GM10248 (cell line): Measurements from ENCODE around the gene KIF4A.
A peak's percentile ranks its signal among the peaks of the same experiment; 100 is the strongest.

Experiments
- CTCF ChIA-PET: fragments of 300-600 bp; sonication (Branson Sonifier 250); formaldehyde crosslinking; extraction: SDS; loops from one replicate; lab custom pipeline; 2021; ENCODE audit warnings: antibody characterized with exemption; lab: Yijun Ruan, JAX
- POLR2A ChIA-PET: fragments of 350-650 bp; sonication (Branson Sonifier 250); formaldehyde crosslinking; extraction: SDS; loops from one replicate; lab custom pipeline; 2020; ENCODE audit warnings: antibody characterized with exemption; lab: Yijun Ruan, JAX
- DNase-seq: peaks from one replicate; pipeline ENCODE4 v3.0.0; 2012; ENCODE audit errors: extremely low spot score
- TF ChIP-seq, protein P1 (sequence below): IDR thresholded peaks from 2 replicates; pipeline ENCODE4 v1.5.1; 2012; ENCODE audit warnings: mild to moderate bottlenecking, low read depth; ENCODE audit errors: extremely low read depth, missing control alignments, control extremely low read depth

KIF4A gene

DNA sequence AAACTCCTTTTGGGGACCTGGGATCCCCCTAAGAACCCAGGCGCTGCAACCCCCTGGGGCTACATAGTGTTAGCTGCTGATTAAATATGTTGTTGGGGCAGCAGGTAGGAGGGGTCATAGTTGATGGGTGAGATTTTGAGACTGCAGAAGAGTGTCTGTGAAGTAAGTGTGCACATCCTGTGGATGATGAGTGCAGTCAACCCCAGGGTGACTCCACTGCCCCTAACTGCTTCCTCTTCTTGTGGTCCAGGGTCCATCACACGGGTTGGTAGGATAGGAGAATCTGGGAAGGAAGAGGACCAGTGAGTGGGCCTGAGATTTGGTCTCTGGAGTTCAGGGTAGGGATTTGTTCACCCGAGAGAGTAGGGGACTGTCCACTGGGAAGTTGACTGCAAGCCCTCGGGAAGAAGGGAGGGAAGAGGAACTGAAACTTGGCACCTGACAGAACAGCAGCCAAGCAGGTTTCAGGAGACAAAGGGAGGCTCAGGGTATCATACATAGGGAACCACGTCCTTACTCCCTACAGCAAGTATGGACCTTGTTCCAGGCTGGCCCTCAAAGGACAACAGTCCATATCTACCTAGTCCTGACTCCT lies 163.2 kb downstream of the KIF4A start:
- ChIA-PET CTCF (interaction anchor here (1.0 to 2.9 kb wide), 7 partner anchors 9 to 101 kb away, joined by 3 to 14 read pairs (median 9); partner anchors contain the start of gene DLG3), POLR2A (no interaction called here)
- no peak for DNase-seq
- TF ChIP-seq, protein P1, sequence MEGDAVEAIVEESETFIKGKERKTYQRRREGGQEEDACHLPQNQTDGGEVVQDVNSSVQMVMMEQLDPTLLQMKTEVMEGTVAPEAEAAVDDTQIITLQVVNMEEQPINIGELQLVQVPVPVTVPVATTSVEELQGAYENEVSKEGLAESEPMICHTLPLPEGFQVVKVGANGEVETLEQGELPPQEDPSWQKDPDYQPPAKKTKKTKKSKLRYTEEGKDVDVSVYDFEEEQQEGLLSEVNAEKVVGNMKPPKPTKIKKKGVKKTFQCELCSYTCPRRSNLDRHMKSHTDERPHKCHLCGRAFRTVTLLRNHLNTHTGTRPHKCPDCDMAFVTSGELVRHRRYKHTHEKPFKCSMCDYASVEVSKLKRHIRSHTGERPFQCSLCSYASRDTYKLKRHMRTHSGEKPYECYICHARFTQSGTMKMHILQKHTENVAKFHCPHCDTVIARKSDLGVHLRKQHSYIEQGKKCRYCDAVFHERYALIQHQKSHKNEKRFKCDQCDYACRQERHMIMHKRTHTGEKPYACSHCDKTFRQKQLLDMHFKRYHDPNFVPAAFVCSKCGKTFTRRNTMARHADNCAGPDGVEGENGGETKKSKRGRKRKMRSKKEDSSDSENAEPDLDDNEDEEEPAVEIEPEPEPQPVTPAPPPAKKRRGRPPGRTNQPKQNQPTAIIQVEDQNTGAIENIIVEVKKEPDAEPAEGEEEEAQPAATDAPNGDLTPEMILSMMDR = no peak

DNA sequence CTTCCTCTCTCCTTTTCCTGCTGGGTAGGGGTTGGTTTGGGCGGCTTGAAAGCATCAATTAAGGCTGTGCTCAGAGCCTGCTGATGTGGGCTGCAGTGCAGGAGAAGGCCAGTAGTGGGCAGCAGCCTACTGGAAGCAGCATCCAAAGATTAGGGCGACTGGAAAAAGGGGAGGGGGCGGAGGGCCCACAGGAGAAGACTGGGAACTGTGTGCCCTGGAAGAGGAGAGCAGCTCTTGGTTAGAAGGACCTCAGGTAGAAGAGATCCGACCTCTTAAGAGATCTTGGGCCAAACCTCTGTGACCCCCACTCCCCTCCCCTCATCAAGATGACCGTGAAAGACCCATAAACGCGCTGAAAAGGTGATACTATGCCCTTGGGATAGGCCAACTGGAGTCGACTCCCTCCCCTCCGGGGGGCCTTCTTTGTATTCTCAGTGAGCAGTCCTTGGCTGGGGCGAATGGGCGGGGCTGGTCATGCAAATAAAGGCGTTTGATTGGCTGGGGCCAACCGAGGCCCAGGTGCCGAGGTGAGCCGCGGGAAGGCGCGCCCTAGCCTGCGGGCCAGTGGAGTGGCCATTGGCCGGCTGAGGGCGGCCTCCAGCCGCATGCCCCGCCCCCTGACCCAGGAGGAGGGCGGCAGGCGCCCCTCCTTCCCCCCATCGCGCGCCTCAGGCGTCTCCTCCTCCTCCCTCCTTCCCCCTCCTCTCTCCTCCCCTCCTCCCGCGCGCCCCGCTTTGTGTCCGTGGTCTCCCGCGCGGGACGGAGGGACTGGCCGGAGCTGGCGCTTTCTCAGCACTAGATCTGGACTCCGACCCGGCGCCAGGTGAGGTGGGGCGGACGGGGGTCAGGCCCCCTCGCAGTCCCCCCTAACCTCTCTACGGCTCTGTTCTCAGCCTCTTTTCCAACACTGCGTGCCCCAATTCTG lies 164.8 kb downstream of the KIF4A start:
- TF ChIP-seq, protein P1 = peak; percentile 83
- ChIA-PET POLR2A (interaction anchor here (0.5 kb wide), 1 partner anchor 210 kb away, joined by 3 read pairs; no protein-coding TSS in a partner anchor), CTCF (interaction anchor here (0.7 to 2.6 kb wide), 2 partner anchors 10 to 14 kb away, joined by 3 to 9 read pairs; partner anchors contain the start of gene DLG3)
- DNase-seq = peak; percentile 63

DNA sequence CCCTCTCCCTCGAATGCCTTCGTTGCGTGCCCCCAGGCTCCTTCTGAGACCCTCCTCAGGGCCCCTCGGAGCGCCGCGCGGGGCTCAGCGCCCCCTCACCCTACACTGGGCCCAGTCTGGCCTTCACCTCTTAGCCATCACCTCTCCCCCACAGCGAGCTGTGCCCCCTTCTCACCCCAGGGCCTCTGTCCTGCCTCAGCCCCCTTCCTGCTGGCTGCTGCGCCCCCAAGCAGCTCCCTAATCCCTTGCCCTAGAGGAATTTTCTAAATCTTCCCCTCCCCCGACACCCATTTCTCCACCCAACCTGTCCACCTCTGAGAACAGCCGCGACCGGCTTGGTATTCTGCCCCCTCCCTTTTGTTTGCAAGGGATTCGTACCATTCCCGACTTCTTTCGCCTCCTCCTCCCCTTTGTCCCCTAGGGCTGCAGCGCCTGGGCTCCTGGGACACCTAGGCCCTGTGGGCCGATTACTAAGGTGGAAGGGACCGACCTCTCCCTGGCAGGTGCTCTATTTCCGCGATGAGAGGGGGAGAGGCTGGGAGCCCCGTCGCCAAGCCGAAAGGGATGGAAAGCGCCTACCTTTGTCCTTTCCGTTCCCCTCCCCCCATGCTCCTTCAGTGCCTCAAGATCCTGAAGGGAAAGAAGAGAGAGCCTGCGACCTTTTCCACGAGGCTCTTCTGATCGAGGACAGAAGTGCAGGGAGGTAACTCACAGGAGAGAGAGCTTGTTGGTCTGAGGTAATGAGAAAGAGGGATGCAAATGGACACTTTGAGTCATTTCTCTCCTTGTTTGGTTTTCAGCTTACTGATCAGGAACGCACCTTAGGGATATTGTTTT lies 165.7 kb downstream of the KIF4A start:
- ChIA-PET POLR2A (interaction anchor here (0.5 kb wide), 1 partner anchor 209 kb away, joined by 3 read pairs; no protein-coding TSS in a partner anchor), CTCF (interaction anchor here (0.7 to 2.6 kb wide), 2 partner anchors 11 to 15 kb away, joined by 3 to 9 read pairs; partner anchors contain the start of gene DLG3)
- DNase-seq = peak; percentile 18
- TF ChIP-seq, protein P1 = no peak

DNA sequence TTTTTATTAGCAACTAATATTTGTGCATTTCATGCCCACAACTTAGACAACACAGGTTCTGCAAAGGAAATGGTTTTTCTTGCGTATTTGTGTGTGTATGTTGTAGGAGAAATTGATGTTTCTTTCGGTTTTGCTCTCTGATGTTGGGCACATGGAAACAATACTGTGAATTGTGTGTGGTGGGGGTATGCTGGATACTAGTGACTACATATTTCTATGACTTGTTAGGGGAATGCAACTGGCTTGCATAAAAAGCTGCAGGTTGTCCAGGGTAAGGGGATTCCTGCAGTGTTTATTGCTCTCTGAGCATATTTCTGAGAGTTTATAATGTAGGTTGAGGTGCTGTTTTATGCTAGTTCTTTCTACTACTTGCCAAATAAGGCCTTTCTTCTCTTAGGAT lies 166.4 kb downstream of the KIF4A start:
- ChIA-PET POLR2A (no interaction called here), CTCF (no interaction called here)
- TF ChIP-seq, protein P1 = no peak
- DNase-seq = no peak

DNA sequence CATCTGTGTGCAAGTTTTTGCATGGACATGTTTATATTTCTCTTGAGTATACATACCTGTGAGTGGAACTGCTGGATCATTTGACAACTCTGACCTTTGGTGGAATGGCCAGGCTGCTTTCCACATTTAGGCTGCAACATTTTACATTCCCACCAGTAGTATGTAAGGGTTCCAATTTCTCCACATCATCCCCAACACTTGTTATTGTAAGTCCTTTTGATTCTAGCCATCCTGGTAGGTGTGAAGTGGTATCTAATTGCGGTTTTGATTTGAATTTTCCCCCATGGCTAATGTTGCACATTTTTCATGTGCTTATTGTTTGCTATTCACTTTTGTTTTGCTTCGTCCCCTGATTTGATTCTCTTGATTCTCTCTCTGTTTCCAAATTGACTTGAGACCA lies 171.1 kb downstream of the KIF4A start:
- POLR2A ChIA-PET = no interaction called here
- TF ChIP-seq, protein P1 = no peak
- DNase-seq = no peak
- CTCF ChIA-PET = no interaction called here
